Measurements from ENCODE around the gene A4GNT.
A peak's percentile ranks its signal among the peaks of the same experiment; 100 is the strongest.
"Not testable (repeated sequence)": the region's sequence is repeated elsewhere in the genome, so short reads cannot be mapped to it uniquely, and the experiment has no call there.

The A4GNT gene

GRCh38 chr3:138118612-138119422 is 13.4 kb downstream of the A4GNT start:
- DNase-seq = peak; percentile 24

GRCh38 chr3:138114988-138115971 is 16.9 kb downstream of the A4GNT start, which contains the start of gene DZIP1L:
Gene DZIP1L (minus strand): TSS chr3:138115608. CDS start chr3:138103971, 11,637 bp downstream.
- DNase-seq = peak; percentile 35

GRCh38 chr3:138114431-138114918 is 17.7 kb downstream of the A4GNT start:
- no peak for DNase-seq

- no peak for DNase-seq
Observed at GRCh38 chr3:138113326-138113725, 18.9 kb downstream of the A4GNT start.

GRCh38 chr3:138112362-138112761 is 19.8 kb downstream of the A4GNT start:
- DNase-seq = no peak

- DNase-seq = no peak
Observed at GRCh38 chr3:138105598-138105997, 26.6 kb downstream of the A4GNT start.

GRCh38 chr3:138103466-138103865 is 28.7 kb downstream of the A4GNT start:
- DNase-seq = no peak

- DNase-seq = not testable (repeated sequence)
Observed at GRCh38 chr3:138101351-138101940, 30.7 kb downstream of the A4GNT start.

- DNase-seq = no peak
Observed at GRCh38 chr3:138099417-138099816, 32.8 kb downstream of the A4GNT start.

GRCh38 chr3:138097192-138098172 is 34.7 kb downstream of the A4GNT start:
- DNase-seq = no peak

GRCh38 chr3:138093721-138094120 is 38.5 kb downstream of the A4GNT start:
- DNase-seq = no peak

- DNase-seq = no peak
Observed at GRCh38 chr3:138092023-138092422, 40.2 kb downstream of the A4GNT start.

- DNase-seq = no peak
Observed at GRCh38 chr3:138089091-138089490, 43.1 kb downstream of the A4GNT start.

- DNase-seq = not testable (repeated sequence)
Observed at GRCh38 chr3:138085745-138086144, 46.4 kb downstream of the A4GNT start.

GRCh38 chr3:138084196-138084595 is 48.0 kb downstream of the A4GNT start:
- no peak for DNase-seq

- no peak for DNase-seq
Observed at GRCh38 chr3:138082992-138083386, 49.2 kb downstream of the A4GNT start.

- peak; percentile 55 for DNase-seq
Observed at GRCh38 chr3:138082085-138082991, 49.9 kb downstream of the A4GNT start.

GRCh38 chr3:138081371-138082084 is 50.7 kb downstream of the A4GNT start:
- no peak for DNase-seq

- no peak for DNase-seq
Observed at GRCh38 chr3:138079901-138080300, 52.3 kb downstream of the A4GNT start.

GRCh38 chr3:138078901-138079344 is 53.3 kb downstream of the A4GNT start:
- no peak for DNase-seq

All from NCI-H510A (cell line).